Breast epithelium (tissue), 3 donors: Measurements from ENCODE around the gene GANAB.

ENCODE experiments used
- POLR2A ChIP-seq: fragments of 450-650 bp; IDR thresholded peaks from one replicate; pipeline ENCODE4 v1.6.1; 2016; ENCODE audit warnings: antibody characterized with exemption, mild to moderate bottlenecking, moderate library complexity
- TF ChIP-seq, protein P1 (sequence below), 3 donors: fragments of 450-650 bp; IDR thresholded peaks; one replicate each; pipeline ENCODE4 v1.5.1; 2016 to 2017; ENCODE audit warnings: antibody characterized with exemption in 3 of 3, mild to moderate bottlenecking in 3 of 3, moderate library complexity in 3 of 3

GRCh38 chr11:62593434-62594044 lies 52.9 kb downstream of the GANAB start:
- TF ChIP-seq, protein P1, sequence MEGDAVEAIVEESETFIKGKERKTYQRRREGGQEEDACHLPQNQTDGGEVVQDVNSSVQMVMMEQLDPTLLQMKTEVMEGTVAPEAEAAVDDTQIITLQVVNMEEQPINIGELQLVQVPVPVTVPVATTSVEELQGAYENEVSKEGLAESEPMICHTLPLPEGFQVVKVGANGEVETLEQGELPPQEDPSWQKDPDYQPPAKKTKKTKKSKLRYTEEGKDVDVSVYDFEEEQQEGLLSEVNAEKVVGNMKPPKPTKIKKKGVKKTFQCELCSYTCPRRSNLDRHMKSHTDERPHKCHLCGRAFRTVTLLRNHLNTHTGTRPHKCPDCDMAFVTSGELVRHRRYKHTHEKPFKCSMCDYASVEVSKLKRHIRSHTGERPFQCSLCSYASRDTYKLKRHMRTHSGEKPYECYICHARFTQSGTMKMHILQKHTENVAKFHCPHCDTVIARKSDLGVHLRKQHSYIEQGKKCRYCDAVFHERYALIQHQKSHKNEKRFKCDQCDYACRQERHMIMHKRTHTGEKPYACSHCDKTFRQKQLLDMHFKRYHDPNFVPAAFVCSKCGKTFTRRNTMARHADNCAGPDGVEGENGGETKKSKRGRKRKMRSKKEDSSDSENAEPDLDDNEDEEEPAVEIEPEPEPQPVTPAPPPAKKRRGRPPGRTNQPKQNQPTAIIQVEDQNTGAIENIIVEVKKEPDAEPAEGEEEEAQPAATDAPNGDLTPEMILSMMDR (IDR thresholded peaks at IDR 0.05): peak in 2 of 3 donors; percentile 26 to 41
- no peak for TF ChIP-seq POLR2A
